HEK293 (cell line): ENCODE results near the gene C1D.
A peak's percentile ranks its signal among the peaks of the same experiment; 100 is the strongest.

ENCODE experiments used
- AEBP2 ChIP-seq: fragments of 450-650 bp; formaldehyde crosslinking; IDR thresholded peaks from 2 replicates; pipeline ENCODE4 v1.5.1; 2016; ENCODE audit warnings: missing biosample characterization, missing genetic modification characterization, borderline replicate concordance
- BCL11A ChIP-seq: fragments of 450-650 bp; formaldehyde crosslinking; IDR thresholded peaks from 2 replicates; pipeline ENCODE4 v1.5.1; 2016; ENCODE audit warnings: low read depth, missing biosample characterization, missing genetic modification characterization
- BCL11B ChIP-seq: fragments of 450-650 bp; formaldehyde crosslinking; IDR thresholded peaks from 2 replicates; pipeline ENCODE4 v1.5.1; 2016; ENCODE audit warnings: low read depth, missing biosample characterization, missing genetic modification characterization
- BCL6B ChIP-seq: fragments of 450-650 bp; formaldehyde crosslinking; IDR thresholded peaks from 2 replicates; pipeline ENCODE4 v1.5.1; 2017; ENCODE audit warnings: missing biosample characterization, missing genetic modification characterization
- HIC1 ChIP-seq: fragments of 450-650 bp; formaldehyde crosslinking; IDR thresholded peaks from 2 replicates; pipeline ENCODE4 v1.5.1; 2016; ENCODE audit warnings: missing biosample characterization, missing genetic modification characterization
- INSM2 ChIP-seq: fragments of 450-650 bp; formaldehyde crosslinking; IDR thresholded peaks from 2 replicates; pipeline ENCODE4 v1.5.1; 2016; ENCODE audit warnings: missing biosample characterization, missing genetic modification characterization
- OSR2 ChIP-seq: fragments of 450-650 bp; formaldehyde crosslinking; IDR thresholded peaks from 2 replicates; pipeline ENCODE4 v1.5.1; 2016; ENCODE audit warnings: missing biosample characterization, missing genetic modification characterization
- REPIN1 ChIP-seq: fragments of 450-650 bp; formaldehyde crosslinking; IDR thresholded peaks from 2 replicates; pipeline ENCODE4 v1.5.1; 2017; ENCODE audit warnings: missing biosample characterization, missing genetic modification characterization, low read depth
- SCRT2 ChIP-seq: fragments of 450-650 bp; formaldehyde crosslinking; IDR thresholded peaks from 2 replicates; pipeline ENCODE4 v1.5.1; 2016; ENCODE audit warnings: missing biosample characterization, missing genetic modification characterization
- SP3 ChIP-seq: fragments of 450-650 bp; formaldehyde crosslinking; IDR thresholded peaks from 2 replicates; pipeline ENCODE4 v1.5.1; 2016; ENCODE audit warnings: missing biosample characterization, missing genetic modification characterization
- SP7 ChIP-seq: fragments of 450-650 bp; formaldehyde crosslinking; IDR thresholded peaks from 2 replicates; pipeline ENCODE4 v1.5.1; 2016; ENCODE audit warnings: missing biosample characterization, missing genetic modification characterization
- ZBTB17 ChIP-seq: fragments of 450-650 bp; formaldehyde crosslinking; IDR thresholded peaks from 2 replicates; pipeline ENCODE4 v1.5.1; 2016; ENCODE audit warnings: missing biosample characterization, missing genetic modification characterization
- ZBTB48 ChIP-seq: fragments of 450-650 bp; formaldehyde crosslinking; IDR thresholded peaks from 2 replicates; pipeline ENCODE4 v1.5.1; 2016; ENCODE audit warnings: missing biosample characterization, missing genetic modification characterization
- ZBTB7A ChIP-seq: fragments of 450-650 bp; formaldehyde crosslinking; IDR thresholded peaks from 2 replicates; pipeline ENCODE4 v1.5.1; 2016; ENCODE audit warnings: low read depth, missing biosample characterization, missing genetic modification characterization
- ZEB2 ChIP-seq: fragments of 450-650 bp; formaldehyde crosslinking; IDR thresholded peaks from 2 replicates; pipeline ENCODE4 v1.5.1; 2016; ENCODE audit warnings: missing biosample characterization, missing genetic modification characterization
- ZNF10 ChIP-seq: fragments of 450-650 bp; formaldehyde crosslinking; IDR thresholded peaks from 2 replicates; pipeline ENCODE4 v1.5.1; 2017; ENCODE audit warnings: missing biosample characterization, missing genetic modification characterization
- ZNF133 ChIP-seq: fragments of 450-650 bp; formaldehyde crosslinking; IDR thresholded peaks from 2 replicates; pipeline ENCODE4 v1.5.1; 2016; ENCODE audit warnings: missing biosample characterization, missing genetic modification characterization
- ZNF174 ChIP-seq: fragments of 450-650 bp; formaldehyde crosslinking; IDR thresholded peaks from 2 replicates; pipeline ENCODE4 v1.5.0; 2017; ENCODE audit warnings: missing biosample characterization, mild to moderate bottlenecking, missing genetic modification characterization
- ZNF184 ChIP-seq: fragments of 450-650 bp; IDR thresholded peaks from 2 replicates; pipeline ENCODE4 v1.5.1; 2018; ENCODE audit warnings: missing biosample characterization, mild to moderate bottlenecking, missing genetic modification characterization
- ZNF223 ChIP-seq: fragments of 450-650 bp; formaldehyde crosslinking; IDR thresholded peaks from 2 replicates; pipeline ENCODE4 v1.5.1; 2016; ENCODE audit warnings: missing biosample characterization, missing genetic modification characterization
- ZNF23 ChIP-seq: fragments of 450-650 bp; formaldehyde crosslinking; IDR thresholded peaks from 2 replicates; pipeline ENCODE4 v1.5.1; 2016; ENCODE audit warnings: missing biosample characterization, missing genetic modification characterization, borderline replicate concordance
- ZNF26 ChIP-seq: fragments of 450-650 bp; formaldehyde crosslinking; IDR thresholded peaks from 2 replicates; pipeline ENCODE4 v1.5.1; 2016; ENCODE audit warnings: missing biosample characterization, missing genetic modification characterization
- ZNF311 ChIP-seq: fragments of 450-650 bp; formaldehyde crosslinking; IDR thresholded peaks from 2 replicates; pipeline ENCODE4 v1.5.1; 2017; ENCODE audit warnings: missing biosample characterization, missing genetic modification characterization, borderline replicate concordance
- ZNF354C ChIP-seq: fragments of 450-650 bp; formaldehyde crosslinking; IDR thresholded peaks from 2 replicates; pipeline ENCODE4 v1.5.1; 2016; ENCODE audit warnings: missing biosample characterization, missing genetic modification characterization, low read depth, borderline replicate concordance
- ZNF362 ChIP-seq: fragments of 450-650 bp; formaldehyde crosslinking; IDR thresholded peaks from 2 replicates; pipeline ENCODE4 v1.5.1; 2016; ENCODE audit warnings: missing biosample characterization, missing genetic modification characterization
- ZNF426 ChIP-seq: fragments of 450-650 bp; formaldehyde crosslinking; IDR thresholded peaks from 2 replicates; pipeline ENCODE4 v1.5.1; 2017; ENCODE audit warnings: missing biosample characterization, missing genetic modification characterization, mild to moderate bottlenecking, inconsistent platforms, moderate library complexity
- ZNF48 ChIP-seq: fragments of 450-650 bp; formaldehyde crosslinking; IDR thresholded peaks from 2 replicates; pipeline ENCODE4 v1.5.1; 2016; ENCODE audit warnings: missing biosample characterization, missing genetic modification characterization
- ZNF548 ChIP-seq: fragments of 450-650 bp; formaldehyde crosslinking; IDR thresholded peaks from 2 replicates; pipeline ENCODE4 v1.5.1; 2016; ENCODE audit warnings: missing biosample characterization, missing genetic modification characterization
- ZNF549 ChIP-seq: fragments of 450-650 bp; IDR thresholded peaks from 2 replicates; pipeline ENCODE4 v1.5.1; 2018; ENCODE audit warnings: missing biosample characterization, missing genetic modification characterization, mild to moderate bottlenecking, inconsistent platforms, moderate library complexity
- ZNF571 ChIP-seq: fragments of 450-650 bp; formaldehyde crosslinking; IDR thresholded peaks from 2 replicates; pipeline ENCODE4 v1.5.0; 2017; ENCODE audit warnings: missing biosample characterization, missing genetic modification characterization
- ZNF580 ChIP-seq: fragments of 450-650 bp; formaldehyde crosslinking; IDR thresholded peaks from 2 replicates; pipeline ENCODE4 v1.5.1; 2016; ENCODE audit warnings: missing biosample characterization, missing genetic modification characterization
- ZNF621 ChIP-seq: fragments of 450-650 bp; formaldehyde crosslinking; IDR thresholded peaks from 2 replicates; pipeline ENCODE4 v1.5.1; 2017; ENCODE audit warnings: missing biosample characterization, missing genetic modification characterization

The C1D gene

GRCh38 chr2:68041704-68042245 lies 21.0 kb downstream of the C1D start (continued):
- TF ChIP-seq INSM2 (tag by site-specific recombination) (peak; percentile 75; the same call in 1 of the 2 replicates), BCL11B (peak; percentile 48; the same call in 1 of the 2 replicates), SP3 (tag by site-specific recombination) (peak; percentile 31; the same call in 1 of the 2 replicates), ZNF10 (tag by site-specific recombination) (no peak), ZNF23 (no peak), ZEB2 (tag by site-specific recombination) (0 out of 2 replicates have a peak, but pooled peaks have one; percentile 22), REPIN1 (no peak), ZNF26 (no peak), ZBTB17 (tag by site-specific recombination) (peak; percentile 58), ZNF571 (tag by site-specific recombination) (no peak), ZNF174 (no peak), OSR2 (tag by site-specific recombination) (peak; percentile 89), ZNF354C (tag by site-specific recombination) (no peak), ZNF223 (no peak), ZNF580 (no peak), HIC1 (tag by site-specific recombination) (no peak), ZNF621 (tag by site-specific recombination) (no peak), ZNF549 (no peak), ZNF311 (tag by site-specific recombination) (no peak), BCL11A (peak; percentile 79), ZBTB48 (tag by site-specific recombination) (no peak), ZNF184 (tag by site-specific recombination) (no peak), ZNF133 (tag by site-specific recombination) (no peak), ZNF48 (tag by site-specific recombination) (no peak), ZNF362 (tag by site-specific recombination) (peak; percentile 99), ZNF548 (tag by site-specific recombination) (no peak), ZBTB7A (tag by site-specific recombination) (no peak), ZNF426 (no peak), BCL6B (tag by site-specific recombination) (no peak), SP7 (tag by site-specific recombination) (peak; percentile 82), AEBP2 (tag by site-specific recombination) (no peak), SCRT2 (tag by site-specific recombination) (0 out of 2 replicates have a peak, but pooled peaks have one; percentile 19)
